RWPE1 (cell line): ENCODE results near the gene LIAS.
A peak's percentile ranks its signal among the peaks of the same experiment; 100 is the strongest.
"Not testable (repeated sequence)": the region's sequence is repeated elsewhere in the genome, so short reads cannot be mapped to it uniquely, and the experiment has no call there.

Experiments
- CTCF ChIA-PET: fragments of 350-600 bp; sonication (Branson Sonifier 250); formaldehyde crosslinking; extraction: SDS; loops from one replicate; lab custom pipeline; 2021; lab: Yijun Ruan, JAX
- POLR2A ChIA-PET: fragments of 400-600 bp; formaldehyde crosslinking; extraction: SDS; loops from one replicate; lab custom pipeline; 2020; ENCODE audit warnings: antibody characterized with exemption; ENCODE audit not compliant: low non-redundant PET; lab: Yijun Ruan, JAX
- DNase-seq: peaks from one replicate; pipeline ENCODE4 v3.0.0; 2012; ENCODE audit warnings: low spot score
- H3K27ac ChIP-seq: fragments of 450-650 bp; 2 replicates; pipeline ENCODE4 v1.5.1; 2017
- CTCF ChIP-seq: fragments of 450-650 bp; conservative IDR thresholded peaks from 2 replicates; pipeline ENCODE4 v1.5.1; 2017; ENCODE audit warnings: low read depth, mild to moderate bottlenecking

Gene LIAS

GRCh38 chr4:39458505-39459300 lies at the start of gene LIAS, which contains the start of gene RPL9:
LIAS (plus strand) TSS chr4:39459056; CDS start chr4:39459118, 62 bp downstream.
RPL9 (minus strand) TSS chr4:39458922; CDS start chr4:39458439, 483 bp downstream.
- DNase-seq, result peak; percentile 98
- TF ChIP-seq CTCF, result no peak
- peak within 1 kb of the TSS; percentile 92 for H3K27ac ChIP-seq
- ChIA-PET CTCF (no interaction called here), POLR2A (interaction anchor here (0.5 to 0.6 kb wide), 2 partner anchors 54 to 255 kb away, joined by 4 to 5 read pairs; no protein-coding TSS in a partner anchor)

- CTCF ChIA-PET, result interaction anchor here (0.6 kb wide), 1 partner anchor 1501 kb away, joined by 3 read pairs; no protein-coding TSS in a partner anchor
- TF ChIP-seq CTCF, result no peak
- no peak overlapping the region for H3K27ac ChIP-seq
- no peak for DNase-seq
- POLR2A ChIA-PET, result no interaction called here
Measured at GRCh38 chr4:39410415-39410814, 48.4 kb upstream of the LIAS start.

GRCh38 chr4:39411561-39411960 lies 47.3 kb upstream of the LIAS start:
- CTCF ChIA-PET, result not testable (repeated sequence)

GRCh38 chr4:39415678-39416283 lies 43.1 kb upstream of the LIAS start:
- no peak for DNase-seq
- TF ChIP-seq CTCF, result no peak
- no peak overlapping the region for H3K27ac ChIP-seq
- POLR2A ChIA-PET, result no interaction called here
- CTCF ChIA-PET, result no interaction called here

More at GRCh38 chr4:39411561-39411960, 47.3 kb upstream of the LIAS start:
- DNase-seq, POLR2A ChIA-PET, H3K27ac ChIP-seq: not testable (repeated sequence)

- ChIA-PET POLR2A (no interaction called here), CTCF (interaction anchor here (0.5 kb wide), 1 partner anchor 1445 kb away, joined by 4 read pairs; no protein-coding TSS in a partner anchor)
- TF ChIP-seq CTCF, result no peak
- DNase-seq, result no peak
- no peak overlapping the region for H3K27ac ChIP-seq
Measured at GRCh38 chr4:39422247-39422646, 36.6 kb upstream of the LIAS start.

- DNase-seq, POLR2A ChIA-PET, H3K27ac ChIP-seq, CTCF ChIA-PET: not testable (repeated sequence)
Measured at GRCh38 chr4:39425297-39425696, 33.6 kb upstream of the LIAS start.

GRCh38 chr4:39426728-39427127 lies 32.1 kb upstream of the LIAS start:
- ChIA-PET POLR2A (no interaction called here), CTCF (interaction anchor here (0.5 to 0.6 kb wide), 2 partner anchors 12 to 173 kb away, joined by 4 read pairs; no protein-coding TSS in a partner anchor)
- no peak for DNase-seq
- TF ChIP-seq CTCF, result no peak
- H3K27ac ChIP-seq, result peak overlapping the region; percentile 55; the same call in 1 of the 2 replicates
